SK-N-SH treated with all-trans-retinoic acid at 6 μM for 48 hours (cell line): ENCODE measurements around the gene KIF2A.

Experiments used
- ARNTL ChIP-seq: fragments of 450-650 bp; formaldehyde crosslinking; IDR thresholded peaks from 2 replicates; pipeline ENCODE4 v1.5.0; 2020; ENCODE audit warnings: low read depth, mild to moderate bottlenecking, moderate library complexity, borderline replicate concordance
- BACH2 ChIP-seq: fragments of 250-450 bp; sonication (Bioruptor Pico); IDR thresholded peaks from 2 replicates; pipeline ENCODE4 v1.9.0; 2021; ENCODE audit warnings: mild to moderate bottlenecking, borderline replicate concordance
- ESRRG ChIP-seq: fragments of 250-450 bp; sonication (Bioruptor Pico); IDR thresholded peaks from 2 replicates; pipeline ENCODE4 v1.6.1; 2021; ENCODE audit warnings: mild to moderate bottlenecking
- ISL1 ChIP-seq: fragments of 250-450 bp; sonication (Bioruptor Pico); IDR thresholded peaks from 2 replicates; pipeline ENCODE4 v2.1.2; 2022; ENCODE audit warnings: mild to moderate bottlenecking, moderate library complexity
- RARB ChIP-seq: fragments of 250-450 bp; sonication (Bioruptor Pico); IDR thresholded peaks from 2 replicates; pipeline ENCODE4 v1.8.0; 2021; ENCODE audit warnings: mild to moderate bottlenecking, moderate library complexity
- ZFP30 ChIP-seq: fragments of 450-650 bp; formaldehyde crosslinking; IDR thresholded peaks from 2 replicates; pipeline ENCODE4 v1.5.0; 2022; ENCODE audit warnings: mild to moderate bottlenecking, moderate library complexity
- ZNF565 ChIP-seq: fragments of 450-650 bp; formaldehyde crosslinking; conservative IDR thresholded peaks from 2 replicates; pipeline ENCODE4 v1.5.0; 2020; ENCODE audit warnings: low read depth, mild to moderate bottlenecking, moderate library complexity
- TF ChIP-seq, protein P1 (sequence below): fragments of 250-450 bp; sonication (Bioruptor Pico); IDR thresholded peaks from 2 replicates; pipeline ENCODE4 v1.5.1; 2020; ENCODE audit warnings: low read depth, mild to moderate bottlenecking, moderate library complexity
- TF ChIP-seq, protein P2 (sequence below): fragments of 250-450 bp; sonication (Bioruptor Pico); IDR thresholded peaks from 2 replicates; pipeline ENCODE4 v1.8.0; 2021; ENCODE audit warnings: low read depth, mild to moderate bottlenecking, moderate library complexity, borderline replicate concordance
- TF ChIP-seq, protein P3 (sequence below): fragments of 250-450 bp; sonication (Bioruptor Pico); IDR thresholded peaks from 2 replicates; pipeline ENCODE4 v1.8.0; 2020; ENCODE audit warnings: mild to moderate bottlenecking, moderate library complexity, borderline replicate concordance

DNA sequence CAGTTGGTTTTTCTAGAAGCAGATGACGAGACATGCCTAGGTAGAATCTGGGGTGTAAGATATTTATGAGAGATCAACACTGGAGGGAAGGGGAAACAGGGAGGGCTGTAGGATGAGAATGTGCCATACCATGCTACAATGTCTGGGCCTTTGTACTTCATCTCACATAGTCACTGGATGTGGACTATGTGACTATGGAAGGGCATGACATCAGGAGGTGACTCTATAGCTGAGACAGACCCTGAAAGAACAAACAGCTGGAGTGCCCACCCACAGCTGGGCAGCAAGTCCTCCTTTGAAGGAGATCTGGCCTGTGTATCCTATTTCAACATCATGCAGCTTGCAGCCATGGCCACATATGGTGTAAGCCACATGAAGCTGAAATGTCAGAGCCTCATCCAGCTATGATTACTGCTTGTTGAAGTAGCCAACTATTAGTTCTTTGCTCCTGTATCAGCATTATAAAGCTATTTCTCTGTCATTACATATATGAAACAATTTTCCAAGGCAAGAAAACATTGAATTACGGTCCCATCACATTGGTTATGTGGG, 46.2 kb upstream of the KIF2A start:
- TF ChIP-seq ESRRG (no peak), ZNF565 (CRISPR knock-in tag) (no peak), RARB (no peak), ARNTL (CRISPR knock-in tag) (no peak), ZFP30 (no peak), BACH2 (CRISPR knock-in tag) (no peak), ISL1 (CRISPR knock-in tag) (no peak)
- TF ChIP-seq, protein P1, sequence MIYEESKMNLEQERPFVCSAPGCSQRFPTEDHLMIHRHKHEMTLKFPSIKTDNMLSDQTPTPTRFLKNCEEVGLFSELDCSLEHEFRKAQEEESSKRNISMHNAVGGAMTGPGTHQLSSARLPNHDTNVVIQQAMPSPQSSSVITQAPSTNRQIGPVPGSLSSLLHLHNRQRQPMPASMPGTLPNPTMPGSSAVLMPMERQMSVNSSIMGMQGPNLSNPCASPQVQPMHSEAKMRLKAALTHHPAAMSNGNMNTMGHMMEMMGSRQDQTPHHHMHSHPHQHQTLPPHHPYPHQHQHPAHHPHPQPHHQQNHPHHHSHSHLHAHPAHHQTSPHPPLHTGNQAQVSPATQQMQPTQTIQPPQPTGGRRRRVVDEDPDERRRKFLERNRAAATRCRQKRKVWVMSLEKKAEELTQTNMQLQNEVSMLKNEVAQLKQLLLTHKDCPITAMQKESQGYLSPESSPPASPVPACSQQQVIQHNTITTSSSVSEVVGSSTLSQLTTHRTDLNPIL (CRISPR knock-in tag) = no peak
- TF ChIP-seq, protein P2, sequence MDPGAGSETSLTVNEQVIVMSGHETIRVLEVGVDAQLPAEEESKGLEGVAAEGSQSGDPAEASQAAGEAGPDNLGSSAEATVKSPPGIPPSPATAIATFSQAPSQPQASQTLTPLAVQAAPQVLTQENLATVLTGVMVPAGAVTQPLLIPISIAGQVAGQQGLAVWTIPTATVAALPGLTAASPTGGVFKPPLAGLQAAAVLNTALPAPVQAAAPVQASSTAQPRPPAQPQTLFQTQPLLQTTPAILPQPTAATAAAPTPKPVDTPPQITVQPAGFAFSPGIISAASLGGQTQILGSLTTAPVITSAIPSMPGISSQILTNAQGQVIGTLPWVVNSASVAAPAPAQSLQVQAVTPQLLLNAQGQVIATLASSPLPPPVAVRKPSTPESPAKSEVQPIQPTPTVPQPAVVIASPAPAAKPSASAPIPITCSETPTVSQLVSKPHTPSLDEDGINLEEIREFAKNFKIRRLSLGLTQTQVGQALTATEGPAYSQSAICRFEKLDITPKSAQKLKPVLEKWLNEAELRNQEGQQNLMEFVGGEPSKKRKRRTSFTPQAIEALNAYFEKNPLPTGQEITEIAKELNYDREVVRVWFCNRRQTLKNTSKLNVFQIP = no peak
- TF ChIP-seq, protein P3, sequence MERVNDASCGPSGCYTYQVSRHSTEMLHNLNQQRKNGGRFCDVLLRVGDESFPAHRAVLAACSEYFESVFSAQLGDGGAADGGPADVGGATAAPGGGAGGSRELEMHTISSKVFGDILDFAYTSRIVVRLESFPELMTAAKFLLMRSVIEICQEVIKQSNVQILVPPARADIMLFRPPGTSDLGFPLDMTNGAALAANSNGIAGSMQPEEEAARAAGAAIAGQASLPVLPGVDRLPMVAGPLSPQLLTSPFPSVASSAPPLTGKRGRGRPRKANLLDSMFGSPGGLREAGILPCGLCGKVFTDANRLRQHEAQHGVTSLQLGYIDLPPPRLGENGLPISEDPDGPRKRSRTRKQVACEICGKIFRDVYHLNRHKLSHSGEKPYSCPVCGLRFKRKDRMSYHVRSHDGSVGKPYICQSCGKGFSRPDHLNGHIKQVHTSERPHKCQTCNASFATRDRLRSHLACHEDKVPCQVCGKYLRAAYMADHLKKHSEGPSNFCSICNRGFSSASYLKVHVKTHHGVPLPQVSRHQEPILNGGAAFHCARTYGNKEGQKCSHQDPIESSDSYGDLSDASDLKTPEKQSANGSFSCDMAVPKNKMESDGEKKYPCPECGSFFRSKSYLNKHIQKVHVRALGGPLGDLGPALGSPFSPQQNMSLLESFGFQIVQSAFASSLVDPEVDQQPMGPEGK (CRISPR knock-in tag) = no peak
